ENCODE data around the gene IL17RE.

The IL17RE gene

GRCh38 chr3:9908286-9908685 lies 5.6 kb downstream of the IL17RE start:
- DNase-seq = no peak

GRCh38 chr3:9909221-9910013 lies 6.8 kb downstream of the IL17RE start:
- no peak for DNase-seq

- no peak for DNase-seq
These were observed 9.2 kb downstream of the IL17RE start for GRCh38 chr3:9911863-9912262.

GRCh38 chr3:9912294-9912935 lies 9.8 kb downstream of the IL17RE start:
- DNase-seq = no peak

- DNase-seq = peak; percentile 65
These were observed 11.0 kb downstream of the IL17RE start for GRCh38 chr3:9913601-9914000.

GRCh38 chr3:9914011-9914410 lies 11.4 kb downstream of the IL17RE start:
- DNase-seq = peak; percentile 26

GRCh38 chr3:9914559-9915253 lies 12.1 kb downstream of the IL17RE start:
- DNase-seq = peak; percentile 74

- peak; percentile 72 for DNase-seq
These were observed 12.8 kb downstream of the IL17RE start for GRCh38 chr3:9915254-9916141.

GRCh38 chr3:9916346-9916733 lies 13.7 kb downstream of the IL17RE start:
- DNase-seq = peak; percentile 40

- DNase-seq = peak; percentile 91
These were observed 14.4 kb downstream of the IL17RE start, which contains the start of gene IL17RC for GRCh38 chr3:9916734-9917680. Gene IL17RC (plus strand): TSS chr3:9917098. CDS start chr3:9917316, 218 bp downstream.

- no peak for DNase-seq
These were observed 15.2 kb downstream of the IL17RE start for GRCh38 chr3:9917820-9918219.

- no peak for DNase-seq
These were observed 15.8 kb downstream of the IL17RE start for GRCh38 chr3:9918261-9919038.

- no peak for DNase-seq
These were observed 25.5 kb downstream of the IL17RE start for GRCh38 chr3:9928158-9928557.

GRCh38 chr3:9930804-9931418 lies 28.3 kb downstream of the IL17RE start:
- no peak for DNase-seq

- no peak for DNase-seq
These were observed 29.8 kb downstream of the IL17RE start for GRCh38 chr3:9932535-9932842.

- DNase-seq = peak; percentile 87
These were observed 30.4 kb downstream of the IL17RE start for GRCh38 chr3:9932843-9933560.

GRCh38 chr3:9933561-9934234 lies 31.1 kb downstream of the IL17RE start, which contains the start of gene CRELD1:
Gene CRELD1 (plus strand): TSS chr3:9933834. CDS start chr3:9934439, 605 bp downstream.
- DNase-seq = peak; percentile 94

GRCh38 chr3:9934235-9934621 lies 31.6 kb downstream of the IL17RE start:
- peak; percentile 62 for DNase-seq

GRCh38 chr3:9934993-9935392 lies 32.3 kb downstream of the IL17RE start:
- DNase-seq = peak; percentile 9

All from NCI-H69 (cell line).